GM20000 (cell line): ENCODE data around the gene LRRC26.

ENCODE experiments used
- DNase-seq: peaks from one replicate; pipeline ENCODE4 v3.0.0; 2012; ENCODE audit warnings: low spot score
- TF ChIP-seq, protein P1 (sequence below): IDR thresholded peaks from 2 replicates; pipeline ENCODE4 v1.5.1; 2012; ENCODE audit warnings: mild to moderate bottlenecking, control low read depth; ENCODE audit errors: extremely low read depth, missing control alignments

The LRRC26 gene

DNA sequence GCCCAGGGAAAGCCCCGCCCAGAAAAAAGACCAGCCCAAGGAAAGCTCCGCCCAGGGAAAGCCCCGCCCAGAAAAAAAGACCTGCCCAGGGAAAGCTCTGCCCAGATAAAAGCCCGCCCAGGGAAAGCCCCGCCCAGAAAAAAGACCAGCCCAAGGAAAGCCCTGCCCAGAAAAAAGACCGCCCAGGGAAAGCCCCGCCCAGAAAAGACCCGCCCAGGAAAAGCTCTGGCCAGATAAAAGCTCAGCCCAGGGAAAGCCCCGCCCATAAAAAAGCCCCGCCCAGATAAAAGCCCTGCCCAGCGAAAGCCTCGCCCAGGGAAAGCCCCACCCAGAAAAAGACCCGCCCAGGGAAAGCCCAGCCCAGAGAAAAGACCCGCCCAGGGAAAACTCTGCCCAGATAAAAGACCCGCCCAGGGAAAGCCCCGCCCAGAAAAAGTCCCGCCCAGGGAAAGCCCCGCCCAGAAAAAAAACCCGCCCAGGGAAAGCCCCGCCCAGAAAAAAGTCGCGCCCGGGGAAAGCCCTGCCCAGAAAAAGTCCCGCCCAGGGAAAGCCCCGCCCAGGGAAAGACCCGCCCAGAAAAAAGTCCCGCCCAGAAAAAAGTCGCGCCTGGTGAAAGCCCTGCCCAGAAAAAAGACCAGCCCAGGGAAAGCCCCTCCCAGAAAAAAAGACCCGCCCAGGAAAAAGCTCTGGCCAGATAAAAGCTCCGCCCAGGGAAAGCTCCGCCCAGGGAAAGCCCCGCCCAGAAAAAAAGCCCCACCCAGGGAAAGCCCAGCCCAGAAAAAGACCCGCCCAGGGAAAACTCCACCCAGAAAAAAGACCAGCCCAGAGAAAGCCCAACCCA lies 19.0 kb downstream of the LRRC26 start:
- TF ChIP-seq, protein P1, sequence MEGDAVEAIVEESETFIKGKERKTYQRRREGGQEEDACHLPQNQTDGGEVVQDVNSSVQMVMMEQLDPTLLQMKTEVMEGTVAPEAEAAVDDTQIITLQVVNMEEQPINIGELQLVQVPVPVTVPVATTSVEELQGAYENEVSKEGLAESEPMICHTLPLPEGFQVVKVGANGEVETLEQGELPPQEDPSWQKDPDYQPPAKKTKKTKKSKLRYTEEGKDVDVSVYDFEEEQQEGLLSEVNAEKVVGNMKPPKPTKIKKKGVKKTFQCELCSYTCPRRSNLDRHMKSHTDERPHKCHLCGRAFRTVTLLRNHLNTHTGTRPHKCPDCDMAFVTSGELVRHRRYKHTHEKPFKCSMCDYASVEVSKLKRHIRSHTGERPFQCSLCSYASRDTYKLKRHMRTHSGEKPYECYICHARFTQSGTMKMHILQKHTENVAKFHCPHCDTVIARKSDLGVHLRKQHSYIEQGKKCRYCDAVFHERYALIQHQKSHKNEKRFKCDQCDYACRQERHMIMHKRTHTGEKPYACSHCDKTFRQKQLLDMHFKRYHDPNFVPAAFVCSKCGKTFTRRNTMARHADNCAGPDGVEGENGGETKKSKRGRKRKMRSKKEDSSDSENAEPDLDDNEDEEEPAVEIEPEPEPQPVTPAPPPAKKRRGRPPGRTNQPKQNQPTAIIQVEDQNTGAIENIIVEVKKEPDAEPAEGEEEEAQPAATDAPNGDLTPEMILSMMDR = no peak
- peak; percentile 91 for DNase-seq

DNA sequence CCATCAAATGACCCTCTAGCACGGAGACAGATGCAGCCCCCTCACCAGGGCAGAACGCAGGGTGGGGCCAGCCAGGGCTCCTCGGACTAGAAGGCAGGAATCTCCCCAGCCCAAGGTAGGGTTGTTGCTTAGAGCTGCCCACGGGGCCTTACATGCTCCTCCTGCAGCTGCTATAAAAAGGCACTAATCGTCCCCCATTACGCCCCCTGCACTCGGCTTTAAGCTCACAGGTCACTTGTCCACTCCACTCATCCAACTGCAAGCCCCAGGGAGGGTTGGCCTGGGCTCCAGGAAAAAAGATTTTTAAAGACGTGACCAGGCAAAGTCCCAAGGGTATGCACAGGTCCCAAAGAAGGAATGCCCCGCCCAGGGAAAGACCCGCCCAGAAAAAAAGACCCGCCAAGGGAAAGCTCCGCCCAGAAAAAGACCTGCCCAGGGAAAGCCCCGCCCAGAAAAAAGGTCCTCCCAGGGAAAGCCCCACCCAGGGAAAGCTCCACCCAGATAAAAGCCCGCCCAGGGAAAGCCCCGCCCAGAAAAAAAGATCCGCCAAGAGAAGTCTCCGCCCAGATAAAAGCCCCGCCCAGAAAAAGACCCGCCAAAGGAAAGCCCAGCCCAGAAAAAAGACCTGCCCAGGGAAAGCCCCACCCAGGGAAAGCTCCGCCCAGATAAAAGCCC lies 19.8 kb downstream of the LRRC26 start:
- TF ChIP-seq, protein P1 = no peak
- peak; percentile 94 for DNase-seq

DNA sequence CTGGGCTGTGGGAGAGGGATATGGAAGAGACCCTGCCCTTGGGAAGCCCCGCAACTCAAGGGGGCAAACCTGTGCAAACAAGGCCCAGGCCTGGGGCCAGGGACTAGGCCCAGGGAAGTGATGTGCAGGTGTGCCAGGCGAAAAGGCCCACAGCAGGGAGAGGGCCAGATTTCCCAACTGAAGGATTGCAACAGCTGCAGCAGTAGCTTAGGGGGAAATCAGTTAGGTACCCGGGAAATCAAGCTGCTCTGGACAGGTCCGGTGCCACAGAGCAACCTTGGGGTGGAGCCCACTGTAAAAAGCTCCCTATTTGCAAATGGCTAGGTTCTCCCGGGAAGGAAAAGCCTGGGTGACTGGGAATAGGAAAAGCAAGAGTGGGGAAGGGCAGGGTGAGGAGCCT lies 20.5 kb downstream of the LRRC26 start:
- no peak for DNase-seq
- TF ChIP-seq, protein P1 = no peak

DNA sequence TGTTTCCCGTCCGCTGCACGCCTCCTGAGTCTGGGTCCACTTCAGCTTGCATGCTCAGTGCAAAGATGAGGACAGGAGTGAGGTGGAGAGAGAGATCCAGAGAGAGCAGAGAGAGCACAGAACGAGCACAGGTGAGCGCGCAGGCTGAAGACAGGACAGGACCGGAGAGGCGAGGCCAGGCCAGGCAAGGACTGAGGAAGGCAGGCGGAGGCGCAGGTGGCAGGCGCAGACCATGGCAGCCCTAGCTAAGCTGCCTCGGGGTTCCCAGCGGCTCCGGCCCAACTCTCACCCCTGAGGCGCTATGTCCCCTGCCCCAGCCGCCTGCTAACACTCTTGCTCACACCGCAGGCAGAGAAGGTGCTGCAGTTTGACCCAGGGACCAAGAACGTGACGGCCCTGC lies 21.2 kb downstream of the LRRC26 start:
- no peak for DNase-seq
- TF ChIP-seq, protein P1 = no peak

DNA sequence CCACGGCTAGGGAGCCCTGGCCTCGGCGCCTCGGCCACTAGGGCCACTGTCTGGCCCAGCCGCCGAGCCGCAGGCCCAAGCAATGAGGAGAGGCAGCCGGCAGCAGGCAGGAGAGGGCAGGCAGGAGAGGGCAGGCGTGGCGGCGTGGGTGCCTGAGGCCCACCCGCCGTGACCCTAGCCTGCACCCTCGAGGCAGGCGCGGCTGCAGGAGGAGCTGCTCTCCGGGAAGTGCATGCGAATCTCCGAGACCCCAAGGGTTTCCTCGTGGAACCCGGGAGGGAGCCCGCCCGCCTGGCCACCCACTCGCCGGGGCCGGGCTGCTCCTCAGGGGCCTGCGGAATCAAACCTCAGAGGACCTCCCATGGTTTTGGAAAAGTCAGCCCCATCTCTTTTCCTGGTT lies 21.6 kb downstream of the LRRC26 start:
- no peak for DNase-seq
- TF ChIP-seq, protein P1 = no peak

DNA sequence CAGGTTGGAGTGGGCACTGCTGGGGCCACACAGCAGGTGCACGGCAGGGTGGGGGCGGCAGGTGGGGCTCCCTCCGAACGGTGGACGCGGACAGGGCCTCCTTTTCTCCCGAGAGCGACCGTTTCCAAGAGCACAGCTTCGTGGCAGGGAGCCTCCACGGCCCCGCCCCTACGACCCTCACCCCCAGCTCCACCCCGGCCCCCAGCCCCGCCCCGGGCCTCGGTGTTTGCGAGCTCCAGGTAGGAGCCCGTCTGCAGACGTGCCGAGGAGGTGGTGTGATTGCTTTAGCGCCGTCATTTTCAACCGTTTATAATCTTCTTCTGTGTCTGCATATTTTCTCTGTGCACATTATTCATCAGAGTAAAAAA lies 22.1 kb downstream of the LRRC26 start:
- DNase-seq = no peak
- TF ChIP-seq, protein P1 = no peak

DNA sequence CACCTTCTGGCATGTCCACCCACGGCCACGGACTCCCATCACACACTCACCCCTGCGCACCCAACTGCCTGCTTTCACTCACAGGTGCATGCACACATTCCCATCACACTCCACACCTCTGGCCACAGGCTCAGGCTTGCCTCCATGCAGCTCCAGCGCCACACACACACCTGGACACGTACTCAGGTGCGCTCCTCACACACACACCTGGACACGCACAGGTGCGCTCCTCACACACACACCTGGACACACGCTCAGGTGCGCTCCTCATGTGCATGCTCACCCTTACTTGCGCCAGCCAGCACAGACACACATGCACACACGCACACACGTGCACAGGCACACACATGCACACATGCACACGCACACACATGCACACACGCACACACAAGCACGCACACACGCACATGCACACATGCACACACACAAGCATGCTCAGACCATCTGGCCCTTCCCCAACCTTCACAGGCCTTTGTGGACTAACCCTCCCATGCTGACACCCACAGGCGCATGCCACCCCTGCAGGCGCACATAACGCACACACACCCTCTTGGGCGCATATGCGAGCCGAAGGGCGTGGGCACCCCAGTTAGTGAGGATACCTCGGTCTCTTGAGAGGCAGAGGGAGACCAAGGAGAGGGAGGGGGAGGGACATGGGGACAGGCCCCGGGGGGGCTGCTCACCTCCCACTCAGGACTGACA lies 22.6 kb downstream of the LRRC26 start:
- no peak for DNase-seq
- TF ChIP-seq, protein P1 = no peak
